Measurements from ENCODE around the gene ZBED6. TPM values are rescaled to one million over a fixed set of nuclear protein-coding genes. Genes with fewer than 3 reads are reported as not detected.

The ZBED6 gene
- total RNA-seq, 2 experiments from 2014 or later, result 25.0 to 25.2 TPM

- Mint-ChIP-seq H3K9me3 (no peaks in the 10 kb centered on the region), H3K27me3 (no peaks in the 10 kb centered on the region), H3K4me1 (ENCODE audit: low read depth) (peaks cover 66% of the 10 kb centered on the region), H3K27ac (peak overlapping the region; percentile 79), H3K4me3 (peak overlapping the region; percentile 67), H3K36me3 (ENCODE audit: low read depth) (peaks cover 70% of the 10 kb centered on the region)
- TF ChIP-seq CTCF (IDR thresholded peaks at IDR 0.05), result no peak
- intact Hi-C loops (cut with DNase I, micrococcal nuclease), result loop anchor here (5.0 to 10.0 kb wide), 4 partner anchors 36 to 627 kb away; partner anchors contain the start of gene ATP2B4 (in 2 of the 2)
- peak overlapping the region in 1 of 2 donors; percentile 2 for H3K27ac ChIP-seq (ENCODE audit: low read depth in 1 of 2, low read length in 2 of 2)
- CTCF ChIA-PET, result interaction anchor here (1.0 kb wide), 1 partner anchor 20 kb away, joined by 3 read pairs; no protein-coding TSS in a partner anchor
- DNase-seq (peak in 2 of 14 experiments; percentile 21 to 24), ATAC-seq (ENCODE audit: poor library complexity) (no peak)
- POLR2A ChIA-PET, result no interaction called here
- H3K4me1 ChIP-seq (ENCODE audit: insufficient read depth, low read length), result peaks cover 47% of the 10 kb centered on the region
- no peaks in the 10 kb centered on the region for H3K9me3 ChIP-seq (ENCODE audit: control insufficient read depth in 1 of 2, insufficient read depth in 1 of 2, low read length in 2 of 2)
- no peaks in the 10 kb centered on the region for H3K27me3 ChIP-seq (ENCODE audit: control insufficient read depth in 1 of 2, insufficient read depth in 2 of 2, low read length in 2 of 2)
- peaks cover 37% of the 10 kb centered on the region for H3K36me3 ChIP-seq (ENCODE audit: insufficient read depth, low read length)
- no peak overlapping the region for H3K4me3 ChIP-seq (ENCODE audit: low read length)
These were observed 27.2 kb upstream of the ZBED6 start for GRCh38 chr1:203768256-203768655.

- ChIA-PET CTCF (no interaction called here), POLR2A (interaction anchor here (1.3 kb wide), 1 partner anchor 459 kb away, joined by 4 read pairs; no protein-coding TSS in a partner anchor)
- Histone ChIP-seq H3K27me3 (ENCODE audit: control insufficient read depth in 1 of 2, insufficient read depth in 2 of 2, low read length in 2 of 2) (no peaks in the 10 kb centered on the region), H3K9me3 (ENCODE audit: control insufficient read depth in 1 of 2, insufficient read depth in 1 of 2, low read length in 2 of 2) (no peaks in the 10 kb centered on the region), H3K4me3 (ENCODE audit: low read length) (no peak overlapping the region), H3K27ac (ENCODE audit: low read depth in 1 of 2, low read length in 2 of 2) (no peak overlapping the region), H3K36me3 (ENCODE audit: insufficient read depth, low read length) (peaks cover 51% of the 10 kb centered on the region), H3K4me1 (ENCODE audit: insufficient read depth, low read length) (peaks cover 32% of the 10 kb centered on the region)
- intact Hi-C loops (cut with DNase I, micrococcal nuclease), result loop anchor here (5.0 to 10.0 kb wide), 5 partner anchors 37 to 625 kb away; partner anchors contain the start of gene ATP2B4 (in 2 of the 2)
- Mint-ChIP-seq H3K4me3 (peak overlapping the region; percentile 62), H3K27me3 (no peaks in the 10 kb centered on the region), H3K4me1 (ENCODE audit: low read depth) (peaks cover 51% of the 10 kb centered on the region), H3K27ac (peak overlapping the region; percentile 79), H3K36me3 (ENCODE audit: low read depth) (peaks cover 83% of the 10 kb centered on the region), H3K9me3 (no peaks in the 10 kb centered on the region)
- DNase-seq (peak in 3 of 14 experiments; percentile 11 to 66 (median 60)), ATAC-seq (ENCODE audit: poor library complexity) (no peak)
- no peak for TF ChIP-seq CTCF (IDR thresholded peaks at IDR 0.05)
These were observed 25.7 kb upstream of the ZBED6 start for GRCh38 chr1:203769505-203770343.

DNA sequence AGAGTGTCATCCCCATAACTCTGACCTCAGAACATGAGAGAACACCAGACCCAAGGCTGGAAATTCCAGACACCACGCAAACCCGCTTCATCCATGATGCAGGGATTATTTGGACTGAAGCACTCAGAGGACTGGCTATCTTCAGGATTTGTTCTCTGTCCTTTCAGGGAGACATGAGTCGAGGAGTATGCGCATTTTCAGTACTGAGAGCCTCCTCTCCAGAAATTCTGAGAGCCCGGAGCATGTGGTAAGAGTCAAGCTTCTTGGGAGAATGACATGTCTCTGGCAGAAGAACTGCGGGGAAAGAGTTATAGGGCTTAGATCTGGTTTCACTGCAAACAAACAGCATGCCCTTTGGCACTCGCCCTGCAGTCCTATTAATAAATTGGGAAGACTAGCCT, 23.5 kb upstream of the ZBED6 start:
- Histone ChIP-seq H3K4me3 (ENCODE audit: low read length) (no peak overlapping the region), H3K9me3 (ENCODE audit: control insufficient read depth in 1 of 2, insufficient read depth in 1 of 2, low read length in 2 of 2) (no peaks in the 10 kb centered on the region), H3K27ac (ENCODE audit: low read depth in 1 of 2, low read length in 2 of 2) (no peak overlapping the region), H3K27me3 (ENCODE audit: control insufficient read depth in 1 of 2, insufficient read depth in 2 of 2, low read length in 2 of 2) (no peaks in the 10 kb centered on the region), H3K4me1 (ENCODE audit: insufficient read depth, low read length) (peaks cover 25% of the 10 kb centered on the region), H3K36me3 (ENCODE audit: insufficient read depth, low read length) (peaks cover 63% of the 10 kb centered on the region)
- intact Hi-C loops (cut with DNase I, micrococcal nuclease), result loop anchor here in 1 of 2 experiments (2.0 to 5.0 kb wide), 2 partner anchors 49 to 265 kb away; no protein-coding TSS in a partner anchor
- no peaks in the 10 kb centered on the region for H3K9me3 Mint-ChIP-seq
- ATAC-seq (ENCODE audit: poor library complexity) (no peak), DNase-seq (no peak)
- no peaks in the 10 kb centered on the region for H3K27me3 Mint-ChIP-seq
- H3K4me3 Mint-ChIP-seq, result no peak overlapping the region
- no peak for TF ChIP-seq CTCF (IDR thresholded peaks at IDR 0.05)
- H3K36me3 Mint-ChIP-seq (ENCODE audit: low read depth), result peaks cover 84% of the 10 kb centered on the region
- H3K27ac Mint-ChIP-seq, result peak overlapping the region; percentile 33
- POLR2A ChIA-PET, result no interaction called here
- peaks cover 41% of the 10 kb centered on the region for H3K4me1 Mint-ChIP-seq (ENCODE audit: low read depth)
- CTCF ChIA-PET, result interaction anchor here (1.4 kb wide), 1 partner anchor 28 kb away, joined by 3 read pairs; no protein-coding TSS in a partner anchor
